DMS79 treated with DMSO at 0.1 percent for 48 hours (cell line): ENCODE data around the gene EMX1.
"Not testable (repeated sequence)": the region's sequence is repeated elsewhere in the genome, so short reads cannot be mapped to it uniquely, and the experiment has no call there.

Experiments
- DNase-seq: peaks from one replicate; lab custom pipeline; 2025; lab: John Stamatoyannopoulos, UW

The EMX1 gene

DNA sequence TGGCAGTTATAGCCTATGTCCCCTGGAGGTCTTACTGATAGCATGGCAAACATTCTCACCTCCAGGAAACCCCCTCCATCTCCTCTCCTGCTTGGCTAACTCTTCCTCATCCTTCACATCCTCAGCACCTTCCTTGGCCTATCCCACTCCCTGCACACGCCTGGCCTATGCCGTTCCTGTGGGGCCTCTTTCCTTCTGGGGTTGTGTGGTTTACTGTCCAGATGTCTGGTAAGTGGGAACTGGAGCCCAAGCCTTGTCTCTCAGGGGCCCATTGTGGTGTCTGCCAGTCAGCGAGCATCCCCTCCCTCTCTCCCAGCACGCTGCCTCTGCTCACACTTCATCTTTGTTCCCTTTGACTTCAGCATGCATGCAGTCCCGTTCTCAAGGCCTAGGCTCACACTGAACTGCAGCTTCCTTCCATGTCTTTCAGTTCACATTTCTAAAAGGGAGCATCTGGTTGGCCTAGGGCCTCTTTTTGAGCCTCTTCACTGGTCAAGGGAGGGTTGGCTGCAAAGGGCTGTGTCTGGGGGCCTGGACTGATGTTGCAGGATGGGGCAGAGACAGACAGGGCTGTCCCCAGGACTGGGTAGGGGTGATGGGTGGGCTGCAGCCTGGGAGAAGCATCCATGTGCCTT, 17.0 kb upstream of the EMX1 start:
- DNase-seq, result no peak

DNA sequence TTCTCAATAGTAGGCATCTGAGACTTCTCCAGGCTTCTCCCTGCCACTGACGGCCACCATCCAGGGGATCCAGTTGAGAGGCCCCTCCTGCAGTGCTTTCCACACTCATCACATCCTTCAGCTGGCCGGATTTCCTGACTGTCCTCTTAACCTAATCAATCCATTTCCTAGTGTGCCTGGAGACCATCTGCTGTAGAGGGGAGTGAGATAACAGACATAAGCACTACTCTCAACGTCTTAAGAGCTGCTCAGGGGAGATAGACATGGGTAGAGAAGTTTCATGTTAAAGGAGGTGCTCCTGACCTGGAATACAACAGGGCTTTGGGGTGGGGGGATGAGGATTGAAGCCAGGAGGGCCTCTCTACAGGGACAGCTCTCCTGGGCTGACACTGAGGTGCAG, 15.9 kb upstream of the EMX1 start:
- DNase-seq, result no peak

DNA sequence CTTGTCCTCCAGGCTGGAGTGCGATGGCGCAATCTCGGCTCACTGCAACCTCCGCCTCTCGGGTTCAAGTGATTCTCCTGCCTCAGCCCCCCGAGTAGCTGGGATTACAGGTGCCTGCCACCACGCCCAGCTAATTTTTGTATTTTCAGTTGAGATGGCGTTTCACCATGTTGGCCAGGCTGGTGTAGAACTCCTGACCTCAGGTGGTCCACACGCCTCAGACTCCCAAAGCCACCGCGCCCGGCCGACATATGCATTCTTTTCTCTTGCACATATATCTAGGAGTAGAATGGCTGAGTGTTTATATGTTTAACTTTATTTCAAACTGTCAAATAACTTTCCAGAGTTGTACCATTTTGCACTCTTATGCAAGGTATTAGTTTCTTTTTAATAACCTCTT, 9.9 kb upstream of the EMX1 start:
- DNase-seq, result not testable (repeated sequence)

DNA sequence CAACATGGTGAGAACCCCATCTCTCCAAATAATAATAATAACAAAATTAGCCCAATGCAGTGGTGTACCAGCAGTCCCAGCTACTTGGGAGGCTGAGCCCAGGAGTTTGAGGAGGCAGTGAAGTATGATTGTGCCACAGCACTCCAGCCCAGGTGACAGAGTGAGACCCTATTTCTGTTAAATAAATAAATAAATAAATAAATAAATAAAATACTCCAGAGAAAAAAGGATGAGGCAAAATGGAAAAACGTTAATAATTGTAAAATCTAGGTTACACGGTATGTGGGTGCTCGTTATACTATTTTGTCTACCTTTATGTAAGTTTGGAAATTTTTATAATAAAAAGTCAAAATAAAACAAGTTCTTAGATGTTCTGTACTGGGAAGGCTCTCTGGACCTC, 8.6 kb upstream of the EMX1 start:
- no peak for DNase-seq

DNA sequence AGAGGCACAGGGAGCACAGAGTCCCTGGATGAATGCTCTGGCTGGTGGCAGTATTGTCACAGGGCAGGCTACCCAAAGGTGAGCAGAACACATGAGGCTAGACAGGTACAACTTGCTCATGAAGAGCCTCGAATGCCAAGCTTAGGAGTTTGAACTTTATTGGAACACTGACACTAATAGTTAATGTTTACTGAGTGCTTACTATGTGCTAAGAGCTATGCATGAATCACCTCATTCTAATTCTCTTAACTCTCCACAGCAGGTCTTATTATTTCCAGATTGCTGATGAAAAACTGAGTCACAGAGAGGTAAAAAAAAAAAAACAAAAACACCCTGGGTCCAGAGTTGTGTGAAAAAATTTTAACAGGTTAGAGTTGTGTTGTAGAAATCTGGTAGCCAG, 6.1 kb upstream of the EMX1 start:
- no peak for DNase-seq

DNA sequence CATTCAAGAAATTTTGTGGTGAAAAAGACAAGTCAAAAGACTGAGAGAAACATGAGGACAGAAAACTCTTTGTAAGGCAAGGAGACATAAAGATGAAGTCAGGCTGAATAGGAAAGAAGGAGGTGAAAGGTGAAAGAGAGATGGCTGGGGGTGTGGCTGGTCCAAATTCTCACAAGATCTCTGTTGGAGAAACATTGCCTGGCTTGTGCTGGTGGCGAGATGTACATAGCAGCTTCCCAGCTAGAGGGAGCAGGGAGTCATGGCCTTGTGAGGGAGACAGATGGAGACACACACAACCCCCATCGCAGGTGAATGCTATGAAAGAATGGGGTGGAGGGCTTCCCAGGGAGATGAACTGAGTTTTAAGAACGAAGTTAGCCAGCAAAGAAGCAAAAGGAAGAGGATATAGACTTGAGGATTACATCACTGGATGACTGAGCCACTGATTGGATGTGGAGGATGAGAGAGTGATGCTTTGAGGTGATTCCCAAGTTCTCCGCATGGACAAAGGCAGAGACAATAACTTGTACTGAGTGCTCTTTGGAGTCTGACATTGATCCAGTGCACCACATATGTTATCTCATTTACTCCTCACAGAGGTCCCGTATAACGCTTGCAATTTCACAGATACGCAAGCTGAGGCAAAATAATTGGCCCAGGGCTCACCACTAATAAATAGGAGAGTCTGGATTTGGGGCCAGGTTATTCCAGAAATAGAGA, 3.7 kb upstream of the EMX1 start:
- DNase-seq, result no peak

DNA sequence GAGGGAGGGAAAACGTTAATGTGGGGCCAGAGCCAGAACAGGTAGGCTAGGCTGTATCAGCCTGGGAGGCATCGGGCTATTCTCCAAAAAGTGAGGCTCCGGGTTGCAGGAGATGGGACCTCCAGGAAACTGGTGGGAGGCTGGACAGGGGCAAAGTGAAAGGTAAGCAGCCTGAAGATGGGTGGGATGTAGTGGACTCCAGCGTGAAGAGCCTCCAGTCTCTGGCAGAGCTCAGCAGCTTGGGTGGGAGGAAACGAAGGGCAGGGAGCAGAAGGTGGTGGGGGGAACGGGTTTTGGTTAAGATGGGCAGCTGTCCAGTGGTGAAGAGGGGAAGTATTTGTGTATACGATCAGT, 3.1 kb upstream of the EMX1 start:
- no peak for DNase-seq

DNA sequence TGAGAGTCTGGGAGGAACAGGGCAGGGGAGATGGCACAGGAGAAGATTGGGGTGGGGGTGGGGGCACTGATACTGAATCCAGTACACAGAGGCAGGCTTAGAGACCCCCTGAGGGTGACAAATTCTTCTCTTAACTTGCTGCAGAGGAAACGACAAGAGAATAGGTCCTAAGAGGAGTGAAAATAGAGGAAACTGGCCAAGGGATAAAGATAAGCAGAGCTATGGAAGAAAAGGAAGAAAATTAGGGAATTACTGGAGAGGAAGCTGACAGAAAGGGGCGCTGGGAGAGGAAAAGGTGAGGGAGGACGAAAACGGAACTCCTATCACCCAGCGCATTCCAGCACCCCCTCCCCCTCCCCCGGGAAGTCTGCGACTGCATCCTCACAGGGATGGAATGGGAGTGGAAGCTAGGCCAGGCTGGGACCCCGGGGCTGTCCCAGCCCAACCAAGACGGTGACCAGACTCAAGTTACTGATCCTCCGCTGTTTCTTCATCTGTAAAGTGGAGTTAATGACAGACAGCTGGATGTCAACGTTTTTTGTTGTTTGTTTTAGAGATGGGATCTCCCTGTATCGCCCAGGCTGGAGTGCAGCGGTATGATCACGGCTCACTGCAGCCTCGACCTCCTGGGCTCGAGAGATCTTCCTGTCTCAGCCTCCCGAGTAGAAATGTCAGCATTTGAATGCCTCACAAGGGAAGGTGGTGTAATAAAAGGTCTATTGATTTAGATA, 2.6 kb upstream of the EMX1 start:
- DNase-seq, result no peak

DNA sequence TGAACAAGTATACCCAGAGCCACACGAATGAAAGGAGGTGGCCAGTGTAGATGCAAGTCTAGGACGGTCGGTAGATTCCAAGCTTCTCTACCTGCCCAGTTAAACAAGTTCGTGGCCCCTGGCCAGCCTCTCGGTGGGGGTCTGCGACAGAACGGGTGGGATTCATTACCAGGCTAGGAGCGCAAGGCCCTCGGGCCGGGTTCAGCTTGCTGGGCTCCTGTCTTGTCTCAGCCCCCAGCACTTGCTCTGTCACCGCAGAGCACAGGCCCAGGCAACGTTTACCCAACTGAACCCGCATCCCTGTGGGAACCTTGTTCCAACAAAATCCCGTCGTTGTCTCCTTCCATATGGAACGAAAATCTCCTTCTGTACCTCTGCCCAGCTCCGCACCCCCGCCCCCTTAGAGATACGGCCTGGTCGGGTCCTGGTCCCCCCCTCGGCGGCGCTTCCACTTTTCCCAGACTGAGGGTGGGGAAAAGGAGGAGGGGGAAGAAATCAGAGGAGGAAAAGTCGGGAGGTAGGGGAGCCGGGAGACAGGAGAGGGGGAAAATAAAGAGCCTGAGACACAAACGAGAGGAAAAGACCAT, 1.9 kb upstream of the EMX1 start:
- DNase-seq, result no peak

DNA sequence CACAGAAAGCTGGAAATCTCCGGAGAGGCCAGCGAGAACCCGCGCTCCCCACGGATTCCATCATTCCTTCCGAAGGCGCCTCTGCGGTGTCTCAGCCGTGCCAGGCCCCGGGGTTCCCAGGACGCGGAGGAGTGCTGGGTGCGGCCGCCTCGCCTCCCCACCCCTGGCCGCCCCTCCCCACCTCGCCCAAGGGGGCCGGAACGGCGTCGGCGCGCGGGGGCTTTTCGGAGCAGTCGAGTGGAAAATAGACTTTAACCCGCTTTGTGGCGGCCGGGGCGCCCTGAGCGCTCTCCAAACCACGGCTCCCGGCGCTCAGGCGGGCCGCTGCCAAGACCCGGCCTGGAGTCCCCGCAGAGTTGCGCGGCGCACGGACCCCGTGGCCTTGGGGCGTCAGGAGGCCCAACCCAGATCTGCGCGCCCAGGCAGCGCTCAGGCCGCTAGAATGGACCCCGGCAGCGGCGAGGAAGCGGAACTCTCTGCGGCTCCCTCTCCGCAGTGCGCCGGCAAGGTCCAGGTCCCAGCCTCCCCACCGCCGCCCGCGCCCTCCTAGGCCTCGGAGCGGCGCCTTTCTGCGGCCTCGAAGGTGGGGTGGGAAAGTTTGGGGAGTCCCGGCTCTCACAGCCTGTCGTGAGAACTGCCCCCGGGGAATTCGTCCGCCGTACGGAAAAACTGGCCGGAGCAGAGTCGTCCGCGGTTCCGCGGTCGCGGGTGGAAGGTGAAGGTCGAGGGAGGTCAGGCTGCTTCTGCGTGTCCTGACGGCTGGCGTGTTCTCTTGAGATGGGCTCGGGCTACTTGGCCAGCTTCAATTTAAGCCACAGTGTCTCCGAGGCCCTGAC, 1.2 kb upstream of the EMX1 start:
- DNase-seq, result peak; percentile 60

DNA sequence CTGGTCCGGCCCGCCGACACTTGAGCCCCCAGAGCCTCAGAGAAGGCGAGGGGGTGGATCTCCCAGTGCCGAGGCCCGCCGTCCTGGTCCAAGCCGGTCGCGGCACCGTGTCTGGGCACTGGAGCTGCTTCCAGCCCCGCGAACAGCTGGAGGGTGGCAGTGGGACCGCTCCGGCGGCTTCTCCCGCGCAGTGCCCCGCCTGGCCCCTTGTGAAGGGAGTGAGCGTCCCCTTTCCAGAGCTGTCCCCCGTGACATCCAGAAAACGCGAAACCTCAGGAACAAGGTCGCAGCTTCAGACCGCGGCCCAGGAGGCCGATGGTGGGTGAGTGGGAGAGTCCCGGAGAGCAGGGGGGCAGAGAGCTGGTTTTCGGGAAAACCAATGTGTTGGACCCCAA, 579 bp upstream of the EMX1 start:
- DNase-seq, result peak; percentile 56

DNA sequence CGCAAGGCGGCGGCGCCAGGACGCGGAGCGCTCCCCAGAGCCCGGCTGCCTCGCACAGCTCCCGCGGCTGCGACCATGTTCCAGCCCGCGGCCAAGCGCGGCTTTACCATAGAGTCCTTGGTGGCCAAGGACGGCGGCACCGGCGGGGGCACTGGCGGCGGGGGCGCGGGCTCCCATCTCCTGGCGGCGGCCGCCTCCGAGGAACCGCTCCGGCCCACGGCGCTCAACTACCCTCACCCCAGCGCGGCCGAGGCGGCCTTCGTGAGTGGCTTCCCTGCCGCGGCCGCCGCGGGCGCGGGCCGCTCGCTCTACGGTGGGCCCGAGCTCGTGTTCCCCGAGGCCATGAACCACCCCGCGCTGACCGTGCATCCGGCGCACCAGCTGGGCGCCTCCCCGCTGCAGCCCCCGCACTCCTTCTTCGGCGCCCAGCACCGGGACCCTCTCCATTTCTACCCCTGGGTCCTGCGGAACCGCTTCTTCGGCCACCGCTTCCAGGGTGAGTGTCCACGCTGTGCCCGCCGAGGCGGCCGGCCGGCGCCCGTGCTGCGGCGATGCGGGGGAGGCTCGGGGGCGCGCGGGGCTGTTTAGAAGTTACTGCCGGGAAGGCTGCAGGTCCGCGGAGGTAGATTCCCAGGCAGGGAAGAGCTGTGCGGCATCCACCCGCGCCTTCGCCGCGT, 696 bp downstream of the EMX1 start:
- no peak for DNase-seq

DNA sequence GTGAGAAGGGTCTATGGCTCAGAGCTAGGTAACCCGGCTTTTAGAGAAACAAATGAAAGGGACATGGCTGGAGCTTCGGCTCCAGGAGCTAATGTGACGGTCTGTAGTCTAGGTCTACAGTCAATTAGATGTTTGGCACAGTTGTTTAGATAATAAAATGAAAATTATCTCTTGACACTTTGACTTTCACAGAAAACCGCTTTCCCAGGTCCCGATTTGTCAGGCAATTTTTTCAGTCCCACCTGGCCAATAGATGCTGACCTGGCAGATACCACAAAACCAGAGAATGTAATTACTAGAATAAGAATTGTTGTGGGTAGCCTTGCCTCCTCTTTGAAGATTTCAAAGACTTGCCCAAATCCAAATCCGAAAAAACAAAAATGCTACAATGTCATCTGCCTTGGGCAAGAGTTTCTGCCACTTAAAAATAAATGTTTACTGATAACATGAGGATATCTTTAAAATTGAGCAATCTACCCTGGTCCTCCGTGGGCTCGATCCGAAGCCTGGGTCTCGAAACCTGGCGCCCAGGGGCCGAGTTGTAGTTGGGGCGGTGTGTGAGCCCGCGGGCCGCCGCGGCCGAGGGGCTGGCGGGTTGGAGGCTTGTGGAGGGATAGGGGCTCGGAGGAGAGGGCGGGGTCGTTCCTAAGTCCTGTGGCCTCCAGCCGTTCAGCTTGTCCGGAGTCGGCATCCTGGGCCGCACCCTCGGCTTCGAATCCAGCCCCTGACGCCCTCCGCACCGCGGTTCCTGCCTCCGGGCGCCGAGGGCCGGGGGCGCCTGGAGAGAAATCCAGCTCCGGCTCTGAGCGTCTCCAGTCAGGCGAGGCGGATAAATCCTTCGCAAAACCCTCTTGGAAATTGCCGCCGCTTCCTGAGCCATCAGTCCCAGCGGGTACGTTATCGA, 2.3 kb downstream of the EMX1 start:
- no peak for DNase-seq

DNA sequence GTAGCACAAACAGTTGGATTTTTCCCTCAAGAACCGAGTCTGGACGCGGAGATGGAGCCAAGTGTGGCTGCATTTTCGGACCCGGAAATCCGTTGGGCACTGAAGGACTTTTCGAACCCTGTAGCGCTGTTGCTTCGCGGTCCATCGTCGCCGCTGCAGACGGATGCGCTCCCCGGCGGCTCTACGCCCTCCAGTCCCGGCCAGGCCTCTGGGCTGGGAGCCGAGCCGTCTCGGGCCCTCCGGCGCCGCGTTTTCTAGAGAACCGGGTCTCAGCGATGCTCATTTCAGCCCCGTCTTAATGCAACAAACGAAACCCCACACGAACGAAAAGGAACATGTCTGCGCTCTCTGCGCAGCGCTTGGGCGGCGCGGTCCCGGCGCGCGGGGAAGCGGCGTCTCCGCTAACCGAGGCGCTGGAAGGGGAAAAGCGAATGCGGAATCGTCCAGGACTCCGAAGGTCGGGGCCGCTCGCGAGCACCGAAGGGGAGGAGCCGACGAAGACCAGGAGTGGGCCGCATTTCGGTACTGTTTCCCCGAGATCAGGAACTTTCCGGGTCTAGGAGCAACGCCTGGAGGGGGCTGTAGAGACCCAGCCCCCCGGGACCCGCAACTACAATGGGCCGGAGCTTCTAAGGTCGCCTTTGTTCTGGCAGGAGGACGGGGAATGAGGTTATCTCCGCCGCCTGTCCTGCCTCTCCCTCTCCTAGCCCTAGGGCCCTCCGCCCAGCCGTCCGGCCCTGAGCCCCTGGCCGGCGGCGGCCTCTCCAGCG, 3.2 kb downstream of the EMX1 start:
- peak; percentile 10 for DNase-seq

DNA sequence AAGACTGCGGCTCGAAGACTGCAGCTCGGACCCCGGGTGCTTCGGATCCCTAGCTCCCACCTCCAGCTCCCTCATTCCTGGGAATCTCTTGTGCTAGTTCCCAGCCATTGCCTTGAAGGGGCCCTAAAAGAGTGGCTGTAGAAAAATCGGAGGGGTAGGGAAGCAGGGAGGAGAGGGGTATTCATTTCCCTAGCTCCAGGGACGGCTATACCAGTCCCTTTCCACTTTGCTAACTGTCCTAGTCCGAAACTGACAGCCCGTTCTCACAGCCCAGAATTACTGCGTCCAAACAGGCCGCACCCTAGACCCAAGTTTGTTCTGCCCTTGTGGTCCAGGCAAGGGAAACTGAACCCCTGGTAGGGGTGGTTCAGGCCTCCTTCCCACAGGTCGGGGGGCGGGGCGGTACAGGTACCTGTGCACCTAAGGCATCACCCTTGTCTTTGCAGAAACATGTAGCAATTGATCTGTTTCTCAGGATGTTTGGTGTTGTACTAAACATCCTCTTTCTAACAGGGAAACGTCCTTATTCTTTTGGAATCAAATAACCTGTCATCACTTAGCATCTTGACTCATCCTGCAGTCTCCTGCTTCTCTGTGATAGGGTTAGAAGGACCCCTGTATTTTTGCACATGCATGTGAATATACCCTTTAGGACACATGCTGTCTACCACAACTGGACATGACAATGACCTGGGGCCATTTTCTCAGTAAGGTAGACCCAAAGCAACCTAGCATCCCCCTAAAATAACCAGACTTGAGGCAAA, 4.0 kb downstream of the EMX1 start:
- DNase-seq, result no peak

DNA sequence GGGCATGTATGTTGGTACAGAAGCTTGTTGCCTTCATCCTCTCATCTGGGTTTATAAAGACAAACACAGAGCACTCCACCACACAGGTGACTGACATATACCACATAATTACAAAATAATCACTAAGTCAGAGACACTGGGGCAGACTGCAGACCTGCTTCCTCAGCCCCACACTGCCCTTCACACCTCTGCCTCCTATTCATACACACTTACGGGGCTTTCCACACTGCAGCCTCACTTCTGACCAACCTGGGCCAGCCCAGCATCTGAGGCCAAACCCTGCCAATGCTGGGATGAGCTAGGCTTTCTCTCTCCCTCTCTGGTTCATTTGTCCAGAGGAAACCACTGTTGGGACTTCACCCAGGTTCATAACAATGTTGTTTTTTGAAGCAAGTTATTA, 4.5 kb downstream of the EMX1 start:
- no peak for DNase-seq

DNA sequence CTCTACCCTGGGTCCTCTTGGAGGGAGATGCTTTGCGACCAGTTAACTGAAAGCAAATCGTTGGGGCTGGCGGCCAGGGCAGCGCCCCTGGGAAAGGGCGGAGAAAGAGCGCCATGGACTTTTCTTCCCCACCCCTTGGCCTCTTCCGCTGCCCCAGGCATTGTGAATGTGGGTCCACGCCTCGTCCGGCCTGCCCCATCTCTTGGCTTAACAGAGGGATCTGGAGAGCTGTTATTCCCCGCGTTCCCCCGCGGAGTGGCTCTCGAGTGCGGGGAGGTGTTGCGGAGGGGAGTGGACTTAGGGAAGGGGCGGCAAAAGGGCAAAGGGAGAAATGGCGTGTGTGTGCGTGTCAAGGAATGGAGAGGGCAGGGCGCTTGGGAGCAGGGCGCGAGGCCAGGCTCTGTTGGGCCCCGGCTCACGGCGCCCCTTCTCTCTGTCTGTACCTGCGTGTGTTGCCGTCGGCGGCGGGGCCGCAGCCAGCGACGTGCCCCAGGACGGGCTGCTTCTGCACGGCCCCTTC, 6.6 kb downstream of the EMX1 start:
- no peak for DNase-seq

DNA sequence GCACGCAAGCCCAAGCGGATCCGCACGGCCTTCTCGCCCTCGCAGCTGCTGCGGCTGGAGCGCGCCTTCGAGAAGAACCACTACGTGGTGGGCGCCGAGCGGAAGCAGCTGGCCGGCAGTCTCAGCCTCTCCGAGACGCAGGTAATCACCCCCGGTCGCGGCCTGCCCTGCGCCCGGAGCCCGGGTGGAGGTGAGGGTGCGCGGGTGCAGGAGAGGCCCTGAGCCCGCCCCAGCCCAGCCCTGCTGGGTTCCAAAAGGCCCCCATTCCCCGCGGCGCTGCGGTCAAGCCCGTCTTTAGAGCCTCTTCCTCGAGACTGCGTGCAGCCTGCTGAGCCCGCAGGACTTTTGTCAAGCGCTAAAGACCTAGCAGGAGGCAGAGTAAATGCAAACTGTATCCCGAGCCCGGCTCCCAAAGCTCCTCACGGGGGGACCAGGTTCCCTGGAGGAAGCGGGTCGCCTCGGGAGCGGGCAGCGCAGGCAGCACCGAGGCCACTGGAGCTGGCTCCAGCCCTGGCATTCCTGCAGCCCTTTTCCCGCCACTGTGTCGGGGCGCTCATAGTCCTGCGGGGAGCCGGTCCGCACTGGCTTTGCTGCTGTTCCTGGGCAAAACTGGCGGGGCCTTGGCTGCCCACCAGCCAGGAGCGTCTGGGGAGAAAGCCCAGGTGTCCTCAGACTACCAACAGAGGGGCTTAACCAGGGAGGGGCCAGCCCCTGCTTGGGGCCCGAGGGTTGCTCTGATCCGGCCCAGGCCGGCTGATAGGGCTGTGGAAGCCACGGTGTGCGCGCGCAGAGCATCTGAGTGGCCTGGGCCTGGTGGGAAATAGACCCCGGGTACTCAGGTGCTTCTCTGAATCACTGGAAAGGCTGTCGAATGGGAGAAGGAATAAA, 7.3 kb downstream of the EMX1 start:
- DNase-seq, result no peak
